Chondrocyte (in vitro differentiated cells): ENCODE results near the gene DVL1. TPM values are rescaled to one million over a fixed set of nuclear protein-coding genes. Genes with fewer than 3 reads are reported as not detected.
"Not testable (repeated sequence)": the region's sequence is repeated elsewhere in the genome, so short reads cannot be mapped to it uniquely, and the experiment has no call there.

Experiments used
- DNase-seq: peaks from one replicate; pipeline ENCODE4 v3.0.0; 2021; ENCODE audit warnings: mixed read lengths, low spot score
- H3K27ac Mint-ChIP-seq: one replicate; pipeline ENCODE4 v1.8.0; 2021; ENCODE audit warnings: mild to moderate bottlenecking, moderate library complexity, mixed read lengths; ENCODE audit not compliant: unreplicated experiment
- H3K27me3 Mint-ChIP-seq: 2 replicates; pipeline ENCODE4 v1.8.0; 2021; ENCODE audit warnings: low read depth, mixed read lengths
- H3K36me3 Mint-ChIP-seq: 2 replicates; pipeline ENCODE4 v1.8.0; 2021; ENCODE audit warnings: low read depth, mixed read lengths
- H3K4me1 Mint-ChIP-seq: 2 replicates; pipeline ENCODE4 v1.8.0; 2021; ENCODE audit warnings: low read depth, mild to moderate bottlenecking, mixed read lengths
- H3K4me3 Mint-ChIP-seq: one replicate; pipeline ENCODE4 v1.8.0; 2021; ENCODE audit warnings: mild to moderate bottlenecking, moderate library complexity, mixed read lengths; ENCODE audit not compliant: unreplicated experiment
- H3K9me3 Mint-ChIP-seq: 2 replicates; pipeline ENCODE4 v1.8.0; 2021; ENCODE audit warnings: low read depth, mixed read lengths
- total RNA-seq: library from RNA; stranded (reverse); gene quantifications from 3 replicates; pipeline ENCODE4 v1.2.1, GENCODE V29; 2021
- TF ChIP-seq, protein P1 (sequence below): fragments of 200-600 bp; sonication (generic); IDR thresholded peaks from 2 replicates; pipeline ENCODE4 v1.5.0; 2021; ENCODE audit warnings: antibody characterized with exemption, mild to moderate bottlenecking, moderate library complexity

DVL1 gene
- total RNA-seq, 1 donor from 2014 or later, result 59.6 TPM

GRCh38 chr1:1318131-1318652, 31.0 kb downstream of the DVL1 start:
- peak overlapping the region; percentile 89 for H3K27ac Mint-ChIP-seq
- no peak for DNase-seq

GRCh38 chr1:1317420-1317819, 31.8 kb downstream of the DVL1 start:
- TF ChIP-seq, protein P1, sequence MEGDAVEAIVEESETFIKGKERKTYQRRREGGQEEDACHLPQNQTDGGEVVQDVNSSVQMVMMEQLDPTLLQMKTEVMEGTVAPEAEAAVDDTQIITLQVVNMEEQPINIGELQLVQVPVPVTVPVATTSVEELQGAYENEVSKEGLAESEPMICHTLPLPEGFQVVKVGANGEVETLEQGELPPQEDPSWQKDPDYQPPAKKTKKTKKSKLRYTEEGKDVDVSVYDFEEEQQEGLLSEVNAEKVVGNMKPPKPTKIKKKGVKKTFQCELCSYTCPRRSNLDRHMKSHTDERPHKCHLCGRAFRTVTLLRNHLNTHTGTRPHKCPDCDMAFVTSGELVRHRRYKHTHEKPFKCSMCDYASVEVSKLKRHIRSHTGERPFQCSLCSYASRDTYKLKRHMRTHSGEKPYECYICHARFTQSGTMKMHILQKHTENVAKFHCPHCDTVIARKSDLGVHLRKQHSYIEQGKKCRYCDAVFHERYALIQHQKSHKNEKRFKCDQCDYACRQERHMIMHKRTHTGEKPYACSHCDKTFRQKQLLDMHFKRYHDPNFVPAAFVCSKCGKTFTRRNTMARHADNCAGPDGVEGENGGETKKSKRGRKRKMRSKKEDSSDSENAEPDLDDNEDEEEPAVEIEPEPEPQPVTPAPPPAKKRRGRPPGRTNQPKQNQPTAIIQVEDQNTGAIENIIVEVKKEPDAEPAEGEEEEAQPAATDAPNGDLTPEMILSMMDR, result no peak
- Mint-ChIP-seq H3K36me3 (peaks cover 14% of the 10 kb centered on the region), H3K27ac (peak overlapping the region; percentile 89), H3K4me3 (no peak overlapping the region), H3K9me3 (no peaks in the 10 kb centered on the region), H3K4me1 (peaks cover 33% of the 10 kb centered on the region), H3K27me3 (no peaks in the 10 kb centered on the region)
- DNase-seq, result no peak

More at GRCh38 chr1:1318131-1318652, 31.0 kb downstream of the DVL1 start:
- Mint-ChIP-seq H3K4me1 (peaks cover 37% of the 10 kb centered on the region), H3K4me3 (no peak overlapping the region), H3K9me3 (no peaks in the 10 kb centered on the region), H3K36me3 (peaks cover 12% of the 10 kb centered on the region), H3K27me3 (no peaks in the 10 kb centered on the region)
- TF ChIP-seq, protein P1, result no peak

- Mint-ChIP-seq H3K4me1 (peaks cover 24% of the 10 kb centered on the region), H3K36me3 (peaks cover 14% of the 10 kb centered on the region), H3K27ac (peak overlapping the region; percentile 41)
- not testable (repeated sequence) for H3K27me3 Mint-ChIP-seq, H3K4me3 Mint-ChIP-seq, DNase-seq, H3K9me3 Mint-ChIP-seq
Measured at GRCh38 chr1:1316199-1316598, 33.0 kb downstream of the DVL1 start.

- Mint-ChIP-seq H3K27ac (no peak overlapping the region), H3K4me1 (peaks cover 20% of the 10 kb centered on the region), H3K27me3 (no peaks in the 10 kb centered on the region), H3K36me3 (peaks cover 14% of the 10 kb centered on the region), H3K9me3 (no peaks in the 10 kb centered on the region), H3K4me3 (no peak overlapping the region)
- no peak for DNase-seq
- TF ChIP-seq, protein P1, result no peak
Measured at GRCh38 chr1:1315435-1315954, 33.7 kb downstream of the DVL1 start.

DNA sequence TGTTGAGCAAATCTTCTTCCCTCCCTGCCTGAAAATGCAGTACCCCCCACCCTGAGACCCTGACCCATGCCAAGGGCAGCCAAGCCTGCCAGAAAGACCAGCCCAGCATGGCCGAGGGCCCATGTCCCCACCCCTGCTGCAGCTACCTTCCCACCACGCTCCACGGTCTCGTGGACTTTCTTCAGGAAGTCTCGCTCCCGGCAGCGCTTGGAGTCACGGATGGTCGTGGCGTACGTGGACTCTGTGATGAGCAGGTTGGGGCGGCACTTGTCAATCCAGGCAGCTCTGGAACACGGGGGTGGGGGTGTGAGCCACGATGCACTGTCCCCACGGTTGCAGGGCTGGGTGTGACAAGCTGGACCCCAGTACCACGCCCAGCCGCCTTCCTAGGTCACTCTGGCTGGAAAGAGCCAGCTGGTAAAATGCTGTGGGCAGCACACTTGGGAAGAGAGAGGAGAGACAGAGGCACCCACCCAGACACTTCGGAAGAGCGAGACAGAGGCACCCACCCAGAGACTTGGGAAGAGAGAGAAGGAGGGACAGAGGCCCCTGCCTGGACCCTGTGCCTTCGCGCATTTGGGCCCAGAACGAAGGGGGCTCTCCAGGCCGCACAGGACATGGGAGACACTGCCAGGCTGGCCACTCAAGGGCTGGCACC, 34.4 kb downstream of the DVL1 start:
- Mint-ChIP-seq H3K9me3 (no peaks in the 10 kb centered on the region), H3K36me3 (peaks cover 14% of the 10 kb centered on the region), H3K4me3 (no peak overlapping the region), H3K27ac (no peak overlapping the region), H3K27me3 (no peaks in the 10 kb centered on the region), H3K4me1 (peaks cover 20% of the 10 kb centered on the region)
- no peak for DNase-seq
- TF ChIP-seq, protein P1, result no peak

- no peak for DNase-seq
- Mint-ChIP-seq H3K4me1 (peaks cover 18% of the 10 kb centered on the region), H3K4me3 (no peak overlapping the region), H3K9me3 (no peaks in the 10 kb centered on the region), H3K27ac (no peak overlapping the region), H3K36me3 (peaks cover 14% of the 10 kb centered on the region), H3K27me3 (no peaks in the 10 kb centered on the region)
- TF ChIP-seq, protein P1, result no peak
Measured at GRCh38 chr1:1314237-1314586, 35.0 kb downstream of the DVL1 start.
